HepG2 (cell line): ENCODE measurements around the gene MLC1. TPM values are rescaled to one million over a fixed set of nuclear protein-coding genes. Genes with fewer than 3 reads are reported as not detected.

Experiments used
- ATAC-seq: fragments of 200-7000 bp; cut with Tn5 transposase; 3 replicates; pipeline ENCODE4 v1.9.1; 2020; ENCODE audit warnings: mild to moderate bottlenecking, moderate library complexity
- BruUV-seq: library from RNA; stranded (reverse); fragments of 400-500 nt; replicated peaks from 2 replicates; lab custom pipeline; 2021; lab: Mats Ljungman, UMichigan
- CTCF ChIA-PET: fragments of 300-600 bp; formaldehyde crosslinking; extraction: SDS; loops from one replicate; lab custom pipeline; 2021; ENCODE audit warnings: low total read pairs, inconsistent platforms, low intra/inter-chr PET ratio; lab: Yijun Ruan, JAX
- POLR2A ChIA-PET: fragments of 350-600 bp; sonication (Branson Sonifier 250); formaldehyde crosslinking; loops from one replicate; lab custom pipeline; 2020; ENCODE audit warnings: antibody characterized with exemption, inconsistent platforms; lab: Yijun Ruan, JAX
- DNase-seq: peaks from one replicate; pipeline ENCODE4 v3.0.0-alpha.2; 2015; ENCODE audit warnings: low spot score
- FAIRE-seq: peaks from 3 replicates; lab custom pipeline; 2011; peaks lifted over from hg19 to GRCh38; lab: Jason Lieb, UNC
- H2AFZ ChIP-seq: one replicate; pipeline ENCODE4 v1.6.1; 2011; ENCODE audit warnings: low read length, inconsistent platforms
- H3K27ac ChIP-seq: fragments of 300-600 bp; 3 replicates; pipeline ENCODE4 v1.8.0; 2011; ENCODE audit warnings: mixed run types, mild to moderate bottlenecking, mixed read lengths, low read length, inconsistent platforms; ENCODE audit not compliant: insufficient read depth; ENCODE audit errors: extremely low read length
- H3K27me3 ChIP-seq, 2 experiments: fragments of 200-600 bp in 1 of 2; 2 replicates in 1 of 2; 3 replicates in 1 of 2; pipeline versions ENCODE4 v1.6.0 to v1.8.0; 2011; ENCODE audit warnings: low read length in 2 of 2, mild to moderate bottlenecking in 2 of 2, moderate library complexity in 2 of 2, inconsistent platforms in 1 of 2; ENCODE audit not compliant: insufficient read depth in 2 of 2, control insufficient read depth in 1 of 2
- H3K36me3 ChIP-seq, 2 experiments: fragments of 200-600 bp in 1 of 2; replicated peaks in 1 of 2; 2 replicates in 1 of 2; 3 replicates in 1 of 2; pipeline versions ENCODE4 v1.5.1 to v1.8.0; 2011; ENCODE audit warnings: low read length in 2 of 2, inconsistent platforms in 1 of 2; ENCODE audit not compliant: insufficient read depth in 2 of 2, control insufficient read depth in 1 of 2
- H3K4me1 ChIP-seq: 2 replicates; pipeline ENCODE4 v1.5.1; 2012; ENCODE audit warnings: low read length, inconsistent platforms; ENCODE audit not compliant: insufficient read depth
- H3K4me2 ChIP-seq: 2 replicates; pipeline ENCODE4 v1.6.0; 2011; ENCODE audit warnings: low read depth, low read length, inconsistent platforms
- H3K4me3 ChIP-seq, 3 experiments: fragments of 200-600 bp in 1 of 3; sonication (generic), shearing (Covaris generic) in 1 of 3; replicated peaks in 1 of 3; 2 replicates each; pipeline ENCODE4 v1.5.1; 2011 to 2016; ENCODE audit warnings: low read length in 3 of 3, inconsistent platforms in 2 of 3, low read depth in 2 of 3, mild to moderate bottlenecking in 2 of 3, control low read depth in 1 of 3, mixed read lengths in 1 of 3; ENCODE audit not compliant: insufficient read depth in 1 of 3
- H3K79me2 ChIP-seq: one replicate; pipeline ENCODE4 v1.6.1; 2011; ENCODE audit warnings: low read length, inconsistent platforms; ENCODE audit not compliant: insufficient read depth
- H3K9ac ChIP-seq: 2 replicates; pipeline ENCODE4 v1.6.0; 2011; ENCODE audit warnings: mild to moderate bottlenecking, low read depth, low read length, inconsistent platforms; ENCODE audit not compliant: insufficient read depth
- H3K9me3 ChIP-seq: 2 replicates; pipeline ENCODE4 v1.5.1; 2012; ENCODE audit warnings: mild to moderate bottlenecking, low read length
- H4K20me1 ChIP-seq: 2 replicates; pipeline ENCODE4 v1.6.0; 2011; ENCODE audit warnings: inconsistent platforms, mild to moderate bottlenecking, low read length, moderate library complexity; ENCODE audit not compliant: insufficient read depth
- HMGXB3 ChIP-seq: sonication (generic); formaldehyde crosslinking; IDR thresholded peaks from 2 replicates; pipeline ENCODE4 v1.4.0; 2020; ENCODE audit warnings: missing genetic modification reagents, borderline replicate concordance
- HNF1B ChIP-seq: sonication (generic); formaldehyde crosslinking; IDR thresholded peaks from 2 replicates; pipeline ENCODE4 v1.5.1; 2020; ENCODE audit warnings: mild to moderate bottlenecking, moderate library complexity, missing genetic modification reagents
- KDM1A ChIP-seq: IDR thresholded peaks from 2 replicates; pipeline ENCODE4 v1.6.1; 2016; ENCODE audit warnings: missing compliant biosample characterization
- MEF2D ChIP-seq: sonication (generic); formaldehyde crosslinking; IDR thresholded peaks from 2 replicates; pipeline ENCODE4 v1.5.1; 2020; ENCODE audit warnings: mild to moderate bottlenecking, missing genetic modification reagents
- NFIB ChIP-seq: sonication (generic); formaldehyde crosslinking; IDR thresholded peaks from 2 replicates; pipeline ENCODE4 v1.9.0; 2021; ENCODE audit warnings: missing genetic modification reagents, mild to moderate bottlenecking, borderline replicate concordance
- SOX13 ChIP-seq, 3 experiments: fragments of 450-650 bp in 1 of 3; sonication (generic) in 1 of 3; formaldehyde crosslinking in 1 of 3; IDR thresholded peaks in 2 of 3; conservative IDR thresholded peaks in 1 of 3; 2 replicates each; pipeline versions ENCODE4 v1.5.0 to v1.6.1; 2016 to 2020; ENCODE audit warnings: antibody characterized with exemption in 1 of 3, mild to moderate bottlenecking in 1 of 3, missing compliant biosample characterization in 1 of 3, missing genetic modification reagents in 1 of 3, moderate library complexity in 1 of 3
- SP1 ChIP-seq, 2 experiments: fragments of 450-650 bp in 1 of 2; sonication (generic) in 1 of 2; formaldehyde crosslinking in 1 of 2; IDR thresholded peaks; 2 replicates each; pipeline versions ENCODE4 v1.4.0 to v1.6.1; 2016 to 2020; ENCODE audit warnings: missing genetic modification reagents in 1 of 2
- TFDP2 ChIP-seq: sonication (generic); formaldehyde crosslinking; IDR thresholded peaks from 2 replicates; pipeline ENCODE4 v1.4.0; 2020; ENCODE audit warnings: missing genetic modification reagents
- ZBTB8A ChIP-seq: sonication (generic); formaldehyde crosslinking; IDR thresholded peaks from 2 replicates; pipeline ENCODE4 v1.4.0; 2020; ENCODE audit warnings: mild to moderate bottlenecking, low read depth, missing genetic modification reagents, borderline replicate concordance
- ZFX ChIP-seq: sonication (generic); formaldehyde crosslinking; IDR thresholded peaks from 2 replicates; pipeline ENCODE4 v1.4.0; 2020; ENCODE audit warnings: mild to moderate bottlenecking, low read depth, missing genetic modification reagents, moderate library complexity
- ZNF34 ChIP-seq: sonication (generic); formaldehyde crosslinking; IDR thresholded peaks from 2 replicates; pipeline ENCODE4 v1.4.0; 2020; ENCODE audit warnings: mild to moderate bottlenecking, missing genetic modification reagents, borderline replicate concordance
- ZNF841 ChIP-seq: sonication (generic); formaldehyde crosslinking; IDR thresholded peaks from 2 replicates; pipeline ENCODE4 v1.8.1; 2023; ENCODE audit warnings: missing genetic modification reagents, borderline replicate concordance
- WGBS: methylation state at CpG from one replicate; pipeline ENCODE4 v1.1.6; 2017; ENCODE audit warnings: low lambda C conversion rate; 5-methylcytosine and 5-hydroxymethylcytosine counted together
- in situ Hi-C: cut with HindIII; loops from 2 replicates; pipeline ENCODE4 v1.10.0; 2017; ENCODE audit warnings: low pct_unique_long_range_greater_than_20kb; ENCODE audit not compliant: extremely low pct_ligation_motif_present
- intact Hi-C: fragments of 100-400 bp; cut with micrococcal nuclease; formaldehyde crosslinking; loops from one replicate; pipeline ENCODE4 v1.10.0; 2022; ENCODE audit not compliant: unreplicated experiment
- polyA plus RNA-seq, 8 experiments: library from polyadenylated mRNA; depleted of rRNA in 3 of 8; stranded (reverse) in 7 of 8; unstranded in 1 of 8; fragments of >200 nt; fragmentation: Illumina TruSeq in 4 of 8; extraction: Trizol in 4 of 8; gene quantifications; 2 replicates each; pipeline versions ENCODE4 v1.2.1 to v1.2.3, GENCODE V29; 2011 to 2016; ENCODE audit warnings: low read depth in 4 of 8, missing spikeins in 1 of 8, mixed read lengths in 1 of 8; ENCODE audit not compliant: insufficient read depth in 1 of 8
- total RNA-seq, 5 experiments: library from RNA; depleted of rRNA; stranded (reverse); fragments of >200 nt; fragmentation: Illumina TruSeq; extraction: Trizol; gene quantifications; 2 replicates each; pipeline ENCODE4 v1.2.3, GENCODE V29; 2016; ENCODE audit warnings: low read depth in 1 of 5
- TF ChIP-seq, protein P1 (sequence below): sonication (generic); formaldehyde crosslinking; IDR thresholded peaks from 2 replicates; pipeline ENCODE4 v1.5.0; 2020; ENCODE audit warnings: mild to moderate bottlenecking, missing genetic modification reagents

MLC1 gene
- total and polyA plus RNA-seq, 2 of the 13 experiments (the other 11 are each of a cell fraction or from before 2014, with no cell fraction given) = not detected

DNA sequence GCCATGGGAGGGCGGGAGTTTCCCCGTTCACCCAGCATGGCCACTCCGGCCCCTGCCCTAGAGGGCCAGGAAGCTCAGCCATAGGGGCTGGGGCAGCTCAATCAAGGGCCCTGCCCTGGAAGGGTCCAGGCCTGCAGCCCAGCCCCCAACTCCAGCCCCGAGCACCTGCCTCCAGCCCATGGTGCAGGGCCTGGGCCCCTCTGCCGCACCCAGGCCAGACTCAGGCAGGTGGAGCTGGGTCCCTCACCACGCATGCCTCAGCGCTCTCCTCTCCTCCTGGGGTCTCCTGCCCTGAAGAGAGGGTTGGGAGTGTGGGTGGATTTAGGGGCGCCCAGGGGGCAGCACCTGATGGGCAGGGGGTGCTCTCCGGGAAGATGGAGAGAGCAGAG lies 13.1 kb downstream of the MLC1 start:
- Histone ChIP-seq H3K9me3 (no peaks in the 10 kb centered on the region), H3K36me3 (no peaks in the 10 kb centered on the region), H3K4me1 (no peaks in the 10 kb centered on the region), H3K4me3 (no peak overlapping the region), H4K20me1 (no peaks in the 10 kb centered on the region), H2AFZ (no peak overlapping the region), H3K27ac (no peak overlapping the region), H3K4me2 (no peak overlapping the region), H3K79me2 (no peaks in the 10 kb centered on the region), H3K9ac (no peak overlapping the region), H3K27me3 (peaks cover 6 to 17% of the 10 kb centered on the region in 2 experiments; a peak in 3 of 5 replicates)
- CTCF ChIA-PET = no interaction called here
- no peak; the same call in 2 of the 3 replicates for ATAC-seq
- BruUV-seq = no TSS peak
- in situ Hi-C loops (no loop called here), intact Hi-C loops (no loop called here)
- POLR2A ChIA-PET = no interaction called here
- no peak for FAIRE-seq
- no peak for DNase-seq
- WGBS = 24% methylated on average over 3 of the region's 9 CpGs
- TF ChIP-seq SP1 (IDR thresholded peaks at IDR 0.05) (no peak), SP1 (CRISPR knock-in tag; IDR thresholded peaks at IDR 0.05) (no peak), KDM1A (no peak), HMGXB3 (CRISPR knock-in tag) (no peak), NFIB (CRISPR knock-in tag) (no peak), ZBTB8A (CRISPR knock-in tag) (no peak), HNF1B (no peak), ZFX (CRISPR knock-in tag) (no peak), ZNF34 (no peak), SOX13 (IDR thresholded peaks at IDR 0.05) (no peak), SOX13 (CRISPR knock-in tag; conservative IDR thresholded peaks at IDR 0.05 in 1 of 2, IDR thresholded peaks at IDR 0.05 in 1 of 2) (no peak), TFDP2 (CRISPR knock-in tag) (no peak), MEF2D (CRISPR knock-in tag) (no peak), ZNF841 (no peak)
- TF ChIP-seq, protein P1, sequence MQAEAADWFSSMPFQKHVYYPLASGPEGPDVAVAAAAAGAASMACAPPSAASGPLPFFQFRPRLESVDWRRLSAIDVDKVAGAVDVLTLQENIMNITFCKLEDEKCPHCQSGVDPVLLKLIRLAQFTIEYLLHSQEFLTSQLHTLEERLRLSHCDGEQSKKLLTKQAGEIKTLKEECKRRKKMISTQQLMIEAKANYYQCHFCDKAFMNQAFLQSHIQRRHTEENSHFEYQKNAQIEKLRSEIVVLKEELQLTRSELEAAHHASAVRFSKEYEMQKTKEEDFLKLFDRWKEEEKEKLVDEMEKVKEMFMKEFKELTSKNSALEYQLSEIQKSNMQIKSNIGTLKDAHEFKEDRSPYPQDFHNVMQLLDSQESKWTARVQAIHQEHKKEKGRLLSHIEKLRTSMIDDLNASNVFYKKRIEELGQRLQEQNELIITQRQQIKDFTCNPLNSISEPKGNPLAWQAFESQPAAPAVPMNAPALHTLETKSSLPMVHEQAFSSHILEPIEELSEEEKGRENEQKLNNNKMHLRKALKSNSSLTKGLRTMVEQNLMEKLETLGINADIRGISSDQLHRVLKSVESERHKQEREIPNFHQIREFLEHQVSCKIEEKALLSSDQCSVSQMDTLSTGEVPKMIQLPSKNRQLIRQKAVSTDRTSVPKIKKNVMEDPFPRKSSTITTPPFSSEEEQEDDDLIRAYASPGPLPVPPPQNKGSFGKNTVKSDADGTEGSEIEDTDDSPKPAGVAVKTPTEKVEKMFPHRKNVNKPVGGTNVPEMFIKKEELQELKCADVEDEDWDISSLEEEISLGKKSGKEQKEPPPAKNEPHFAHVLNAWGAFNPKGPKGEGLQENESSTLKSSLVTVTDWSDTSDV (CRISPR knock-in tag) = no peak
